Inferior parietal cortex (tissue), 1 donor: ENCODE results near the gene LPCAT3.

Experiments used
- DNase-seq: peaks from one replicate; pipeline ENCODE4 v3.0.0-alpha.2; 2016; ENCODE audit errors: extremely low spot score

Gene LPCAT3

GRCh38 chr12:6937481-6938352 is 80.6 kb downstream of the LPCAT3 start:
- peak; percentile 94 for DNase-seq

GRCh38 chr12:6936636-6937480 is 81.4 kb downstream of the LPCAT3 start:
- no peak for DNase-seq

- DNase-seq, result no peak
Observed at GRCh38 chr12:6936194-6936635, 82.1 kb downstream of the LPCAT3 start.

- DNase-seq, result no peak
Observed at GRCh38 chr12:6935371-6936193, 82.7 kb downstream of the LPCAT3 start.

- no peak for DNase-seq
Observed at GRCh38 chr12:6934110-6934509, 84.2 kb downstream of the LPCAT3 start.

GRCh38 chr12:6932766-6933165 is 85.5 kb downstream of the LPCAT3 start:
- DNase-seq, result no peak

GRCh38 chr12:6929466-6930452 is 88.5 kb downstream of the LPCAT3 start:
- no peak for DNase-seq

- DNase-seq, result no peak
Observed at GRCh38 chr12:6928703-6929407, 89.4 kb downstream of the LPCAT3 start.

- no peak for DNase-seq
Observed at GRCh38 chr12:6928022-6928702, 90.1 kb downstream of the LPCAT3 start.

- DNase-seq, result peak; percentile 66
Observed at GRCh38 chr12:6927379-6928021, 90.8 kb downstream of the LPCAT3 start, which contains the start of gene ATN1. Gene ATN1 (plus strand): TSS chr12:6927959. CDS start chr12:6934002, 6,043 bp downstream.
